CD4-positive, alpha-beta T cell treated with Interleukin-12 subunit alpha and Interleukin-12 subunit beta, for 1 hour (primary cell): ENCODE measurements around the gene ZP1.
"Not testable (repeated sequence)": the region's sequence is repeated elsewhere in the genome, so short reads cannot be mapped to it uniquely, and the experiment has no call there.

Experiments
- DNase-seq: peaks from one replicate; pipeline ENCODE4 v3.0.0-alpha.2; 2020

The ZP1 gene

DNA sequence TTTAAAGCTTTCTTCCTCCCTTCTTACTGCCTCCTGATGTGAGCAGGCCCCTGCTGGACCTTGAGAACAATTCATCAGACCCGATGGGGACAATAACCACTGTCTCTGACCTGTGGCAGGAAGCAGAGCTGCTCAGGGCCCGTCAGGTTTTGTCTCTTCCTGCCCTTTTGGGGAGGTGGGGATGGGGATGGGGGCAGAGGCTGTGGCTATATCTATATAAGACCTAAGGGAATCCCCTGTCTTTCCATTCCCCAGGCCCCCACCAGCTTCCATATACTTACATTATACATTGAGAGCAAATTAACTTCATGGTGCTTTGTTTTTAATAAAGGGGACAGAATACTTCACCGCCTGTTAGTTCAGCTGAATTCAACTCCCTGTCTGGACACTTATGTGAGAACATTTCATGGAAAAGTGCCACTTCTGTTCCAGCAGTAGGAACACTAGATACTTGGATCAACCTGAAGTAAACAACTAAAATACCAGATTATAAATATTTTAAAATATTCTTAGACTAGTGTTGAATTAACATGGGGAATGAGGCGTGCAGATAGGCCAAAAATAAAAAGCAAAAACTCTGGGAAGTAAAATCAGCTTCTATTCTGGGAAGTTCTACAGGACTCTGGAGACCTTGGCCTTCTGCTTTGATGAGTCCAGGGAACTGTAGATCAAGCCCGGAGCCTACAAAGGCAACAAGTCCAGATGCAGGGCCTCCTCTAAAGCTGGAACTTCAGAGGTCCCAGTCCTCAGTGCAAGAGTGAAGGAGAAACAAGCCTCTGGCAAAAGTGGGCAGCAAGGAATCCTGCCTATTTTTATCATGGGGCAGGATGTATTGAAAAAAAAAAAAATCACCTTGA, 11.1 kb downstream of the ZP1 start:
- DNase-seq: no peak

DNA sequence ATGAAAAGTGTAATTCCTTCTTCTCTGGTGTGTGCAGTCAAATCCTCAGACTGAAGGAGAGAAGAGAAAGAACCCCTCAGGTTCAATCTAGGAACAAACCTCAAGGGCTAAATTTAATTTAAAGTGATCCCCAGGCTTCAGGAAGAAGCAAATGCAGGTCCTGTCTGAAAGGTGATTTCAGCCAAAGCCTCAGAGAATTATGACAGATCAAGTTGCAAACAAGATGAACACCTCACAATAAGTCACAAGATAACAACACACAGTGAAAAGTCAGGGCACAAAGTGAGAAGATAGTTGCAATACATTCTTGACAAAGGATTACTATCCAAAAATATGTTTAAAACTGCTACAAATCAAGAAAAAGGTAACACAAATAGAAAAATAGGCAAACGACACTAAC, 11.8 kb downstream of the ZP1 start:
- no peak for DNase-seq

DNA sequence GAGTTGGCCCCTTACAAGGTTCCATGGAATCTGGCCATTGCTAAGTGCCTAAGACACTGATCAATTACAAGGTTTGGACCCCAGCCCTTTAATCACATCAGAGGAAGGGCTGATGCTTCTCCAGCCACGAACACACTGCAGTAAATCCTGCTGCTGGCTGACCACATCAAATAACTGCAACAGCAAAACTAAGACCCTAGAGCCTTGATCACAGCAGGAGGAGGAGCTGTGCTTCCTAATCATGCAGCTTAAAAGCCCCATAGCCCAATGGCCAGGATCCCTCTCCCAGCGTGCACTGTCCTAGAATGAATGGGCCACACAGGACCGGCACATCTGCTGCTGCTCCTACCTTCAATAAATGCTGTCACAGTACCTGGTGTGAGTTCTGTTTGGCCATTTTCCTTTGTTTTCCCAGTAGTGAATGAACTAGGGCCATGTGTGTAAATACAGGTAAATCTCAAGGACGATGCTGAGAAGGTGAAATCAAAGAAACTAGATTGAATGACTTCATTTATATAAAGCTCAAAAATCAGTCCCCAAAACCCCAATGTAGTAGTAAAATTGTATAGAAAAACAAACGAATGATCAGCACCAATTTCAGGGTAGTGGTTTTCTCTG, 12.7 kb downstream of the ZP1 start:
- no peak for DNase-seq

DNA sequence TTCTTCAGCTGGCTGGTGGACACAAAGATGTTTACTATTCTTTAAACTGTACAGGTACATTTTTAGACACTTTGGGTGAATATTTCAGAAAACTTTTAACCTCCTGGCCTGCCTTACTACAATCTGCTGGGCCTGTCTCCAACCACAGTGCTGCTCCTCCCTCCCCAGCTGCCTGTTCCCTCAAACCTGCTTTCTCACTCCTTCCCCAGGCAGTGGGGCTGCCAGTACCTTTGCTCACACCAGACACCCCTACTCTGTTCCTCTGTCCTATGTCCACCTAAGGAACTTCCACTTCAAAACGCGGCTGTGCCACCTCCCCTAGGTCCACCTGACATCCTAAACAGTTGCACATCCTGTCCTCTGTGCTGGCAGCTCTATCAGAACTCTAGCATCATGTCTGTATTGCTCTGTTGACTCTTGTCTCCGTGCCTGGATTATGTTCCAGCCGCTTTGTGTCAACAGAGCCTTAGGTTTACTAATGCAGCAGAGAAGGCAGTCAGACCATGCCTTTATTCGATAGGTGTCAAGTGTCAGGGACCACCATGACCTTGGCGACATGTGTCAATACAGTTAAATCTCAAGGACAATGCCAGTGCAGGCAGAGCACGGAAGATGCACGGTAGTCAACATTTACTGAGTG, 13.4 kb downstream of the ZP1 start:
- no peak for DNase-seq

DNA sequence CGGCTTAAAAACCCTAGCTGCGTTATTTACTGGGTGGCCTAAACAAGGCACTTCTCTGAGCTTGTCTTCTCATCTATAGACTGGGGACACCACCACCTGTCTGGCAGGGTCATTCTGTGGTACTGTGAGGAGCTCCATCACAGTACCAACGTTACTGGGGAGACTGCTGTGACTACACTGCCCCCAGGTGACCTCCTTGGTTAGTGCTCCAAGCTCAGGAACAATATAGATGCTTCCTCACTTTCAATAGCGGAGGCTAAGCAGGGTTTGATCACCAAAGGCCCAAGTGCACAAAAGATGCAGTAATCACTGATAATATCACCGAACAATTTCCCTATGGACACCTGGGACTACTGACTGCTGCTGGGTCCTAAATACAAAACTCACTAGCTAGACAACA, 20.2 kb downstream of the ZP1 start:
- DNase-seq: peak; percentile 45

DNA sequence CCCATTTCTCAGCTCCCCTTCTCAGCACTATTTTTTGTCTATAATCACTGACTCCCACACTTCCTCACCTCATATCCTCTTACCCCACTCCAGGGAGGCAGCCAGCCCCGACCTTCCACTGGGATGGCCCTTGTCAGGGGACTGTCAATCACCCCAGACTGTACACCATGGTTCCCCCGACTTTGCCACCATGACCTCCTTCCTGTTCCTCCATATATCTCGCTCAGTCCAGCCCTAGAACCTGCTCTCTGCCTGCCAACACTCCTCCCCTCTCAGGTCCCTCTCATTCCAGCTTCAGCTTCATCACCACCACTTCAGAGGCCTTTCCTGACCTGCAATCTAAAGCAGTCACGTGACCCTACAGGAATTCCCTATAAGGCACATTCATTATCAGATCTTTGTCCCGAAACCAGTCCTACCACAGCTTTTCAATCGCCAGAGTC, 22.5 kb downstream of the ZP1 start:
- DNase-seq: no peak

DNA sequence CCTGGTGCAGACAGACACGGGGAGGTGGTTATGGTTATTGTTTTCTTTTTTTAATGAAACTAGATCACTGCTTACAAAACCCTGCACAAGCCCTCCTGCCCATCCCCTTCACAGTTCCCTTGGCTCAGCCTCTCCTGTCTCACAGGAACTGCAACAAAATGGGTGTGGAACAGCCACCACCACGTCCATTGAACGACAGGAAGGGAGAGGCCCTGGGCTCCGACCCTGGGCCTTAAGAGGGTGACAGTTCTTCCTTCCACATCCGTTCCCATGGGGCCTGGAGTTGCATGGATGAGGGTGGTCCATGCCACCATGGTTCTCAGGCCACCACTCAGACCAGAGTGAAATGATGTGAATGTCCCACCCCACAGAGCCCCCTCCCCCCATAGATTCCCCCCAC, 23.4 kb downstream of the ZP1 start:
- no peak for DNase-seq

DNA sequence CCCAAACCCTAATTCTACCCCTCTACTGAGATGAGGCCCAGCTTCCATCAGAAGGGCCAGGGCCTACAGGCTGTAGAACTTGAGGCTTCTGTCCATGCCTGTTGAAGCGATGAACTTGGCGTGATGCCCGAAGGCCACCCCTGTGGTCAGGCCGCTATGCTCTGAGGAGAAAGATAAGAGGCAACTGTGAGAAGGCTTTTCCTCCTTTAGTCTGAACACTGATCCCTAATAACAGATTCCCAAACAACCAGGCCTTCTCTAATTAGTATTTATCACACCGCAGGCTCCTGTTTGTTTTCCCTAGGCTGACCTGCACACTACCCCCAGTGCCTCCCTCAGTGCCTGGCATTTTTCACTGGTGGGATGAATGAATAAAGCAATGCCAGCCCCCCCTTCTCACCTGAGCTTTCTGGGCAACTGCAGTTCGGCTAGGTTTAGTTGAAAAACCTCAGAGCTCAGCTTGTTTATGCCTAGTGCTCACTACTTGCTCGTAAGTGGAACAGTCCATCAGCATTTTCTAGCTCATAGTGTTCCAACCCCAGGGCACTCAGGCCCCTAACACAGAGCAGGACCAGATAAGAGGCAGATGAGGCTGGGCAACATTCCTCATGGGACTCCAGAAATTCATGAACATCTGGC, 23.9 kb downstream of the ZP1 start:
- no peak for DNase-seq

DNA sequence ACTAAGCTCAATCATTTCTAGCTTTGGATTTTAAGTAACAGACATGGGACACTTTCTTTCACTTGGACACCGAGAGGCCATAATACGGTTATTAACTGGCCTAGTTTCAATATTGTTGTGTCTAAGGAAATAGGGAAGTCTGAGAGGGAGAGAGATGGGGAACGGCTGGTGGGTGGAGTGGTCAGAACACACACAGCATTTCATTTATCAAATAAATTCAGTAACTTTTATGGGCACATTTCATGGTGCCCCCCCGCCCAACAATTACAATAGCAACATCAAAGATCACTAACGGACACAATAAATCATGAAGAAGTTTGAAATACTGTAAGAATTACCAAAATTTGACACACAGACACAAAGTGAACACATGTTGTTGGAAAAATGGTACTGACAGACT, 28.3 kb downstream of the ZP1 start:
- DNase-seq: no peak

DNA sequence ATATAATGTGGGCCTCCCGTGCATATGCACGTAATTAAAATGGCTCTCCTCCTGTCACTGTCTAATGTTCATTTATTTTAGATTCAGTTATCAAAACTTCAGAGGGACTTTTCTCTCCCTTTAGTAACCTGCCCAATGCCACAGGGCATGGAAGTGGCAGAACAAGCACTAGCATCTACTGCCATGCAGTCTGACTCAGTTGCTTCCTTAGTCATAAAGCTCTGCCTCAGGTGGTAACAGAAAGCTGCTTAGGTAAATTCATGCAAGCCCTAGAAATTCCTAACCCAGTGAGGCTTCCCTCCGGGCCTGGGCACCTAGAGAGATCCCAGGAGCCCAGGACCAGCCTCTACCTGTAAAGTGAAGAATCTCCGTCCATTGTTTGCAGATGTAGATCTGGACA, 30.2 kb downstream of the ZP1 start:
- no peak for DNase-seq

DNA sequence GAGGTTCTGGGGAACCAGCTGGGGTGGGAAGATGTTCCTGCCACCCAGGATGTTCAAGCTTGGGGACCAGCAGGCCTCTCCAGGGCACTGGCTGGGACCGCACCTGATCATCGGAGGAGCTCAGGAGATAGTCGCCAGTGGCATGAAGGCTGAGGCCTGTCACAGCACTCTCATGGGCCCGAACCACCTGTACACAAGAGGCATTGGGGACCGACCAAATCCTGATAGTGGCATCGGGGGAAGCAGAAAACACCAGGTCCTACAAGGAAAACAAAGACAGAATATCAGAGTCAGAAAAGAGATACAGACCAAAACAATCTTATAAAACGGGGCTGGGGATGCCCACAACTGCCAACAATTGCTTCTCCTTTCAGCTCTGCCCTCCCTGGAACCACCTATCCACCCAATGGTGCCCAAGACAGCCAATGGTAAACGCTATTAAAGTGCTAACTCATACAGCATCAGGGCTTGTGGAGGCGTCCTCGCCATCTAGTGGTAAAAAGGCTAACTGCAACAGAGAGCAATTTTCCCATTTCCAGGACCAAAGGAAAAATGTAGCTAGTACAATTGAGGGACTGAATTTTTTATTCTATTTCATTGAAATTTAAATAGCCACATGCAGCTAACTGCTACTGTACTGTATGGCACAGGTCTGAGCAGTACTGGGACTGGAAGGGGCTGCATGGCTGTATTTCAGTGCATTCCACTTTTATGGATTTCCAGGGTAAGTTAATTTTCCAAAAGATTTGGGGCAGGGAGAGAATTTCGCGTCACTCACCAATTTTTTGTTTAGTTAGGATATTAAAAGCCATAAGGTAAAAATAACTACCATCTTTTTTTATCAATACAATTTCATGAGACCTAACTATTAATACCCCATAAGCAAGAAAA, 31.9 kb downstream of the ZP1 start:
- DNase-seq: peak; percentile 60

DNA sequence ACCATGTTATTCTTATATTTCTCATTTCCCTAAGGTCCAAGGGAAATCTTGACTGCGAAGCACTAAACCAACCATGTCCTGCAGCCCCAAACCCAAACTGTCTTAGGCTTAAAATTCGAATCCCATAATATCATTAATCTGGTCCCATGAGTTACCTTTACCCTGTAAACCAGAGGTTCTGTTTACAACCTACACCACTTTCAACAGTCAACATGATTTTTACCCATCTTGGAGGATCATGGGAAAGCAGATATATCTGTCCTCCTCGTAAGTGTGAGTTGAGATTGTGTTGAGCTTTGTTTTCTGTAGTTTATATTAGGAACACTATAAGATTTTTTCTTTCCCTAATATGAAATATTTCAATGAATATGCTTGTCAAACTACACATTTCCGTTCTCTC, 32.6 kb downstream of the ZP1 start:
- no peak for DNase-seq

DNA sequence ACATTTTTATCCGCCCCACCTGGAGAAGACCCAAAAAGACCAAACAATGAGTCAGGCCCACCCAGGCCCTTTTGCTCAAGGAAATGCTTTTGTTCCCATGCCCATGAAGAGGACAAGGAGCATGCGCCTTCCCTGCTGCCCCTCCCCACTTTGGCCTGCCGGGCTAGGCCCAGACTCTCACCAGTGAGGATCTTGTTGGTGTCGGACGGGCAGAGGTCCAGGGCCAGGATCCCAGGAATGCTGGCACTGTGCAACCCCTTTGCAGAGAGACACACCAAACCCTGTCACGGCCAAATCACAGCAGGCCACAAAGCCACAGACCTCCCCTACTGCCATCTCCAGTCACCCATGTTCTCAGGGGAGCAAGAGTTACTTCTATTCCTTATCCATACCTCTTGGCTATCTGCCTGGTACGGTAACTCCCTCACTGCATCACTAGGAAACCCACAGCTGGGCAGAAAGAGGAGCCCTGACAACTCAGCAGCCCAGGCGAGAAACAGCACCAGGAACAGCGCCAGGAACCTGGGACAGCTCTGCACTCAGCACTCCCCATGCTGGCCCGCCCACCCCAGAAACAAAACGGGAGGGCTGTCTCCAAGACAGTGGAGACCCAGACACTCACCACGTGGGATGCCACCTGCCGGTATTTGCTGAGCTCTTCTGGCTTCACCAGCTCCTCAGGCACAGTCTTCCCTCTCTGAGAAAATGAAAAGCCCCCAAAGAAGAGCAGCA, 33.5 kb downstream of the ZP1 start:
- no peak for DNase-seq

DNA sequence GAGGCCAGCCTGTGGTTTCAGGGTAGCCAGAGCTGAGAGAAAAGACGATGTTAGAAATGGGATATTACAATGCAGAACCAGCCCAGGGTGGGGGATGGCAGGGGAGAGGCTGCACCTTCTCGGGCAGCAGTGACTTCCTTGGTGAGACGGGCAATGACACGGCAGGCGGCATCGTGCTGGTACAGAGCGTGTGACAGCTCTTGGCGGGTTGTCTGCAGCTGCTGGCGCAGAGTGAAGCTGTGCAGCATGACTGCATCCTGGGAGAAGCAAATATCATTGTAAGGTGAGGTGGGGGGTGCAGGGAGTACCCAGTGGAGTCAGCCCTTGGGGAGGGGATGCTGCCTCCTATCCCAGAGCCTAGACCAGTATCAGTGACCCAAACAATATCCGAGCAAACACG, 35.3 kb downstream of the ZP1 start:
- DNase-seq: no peak

DNA sequence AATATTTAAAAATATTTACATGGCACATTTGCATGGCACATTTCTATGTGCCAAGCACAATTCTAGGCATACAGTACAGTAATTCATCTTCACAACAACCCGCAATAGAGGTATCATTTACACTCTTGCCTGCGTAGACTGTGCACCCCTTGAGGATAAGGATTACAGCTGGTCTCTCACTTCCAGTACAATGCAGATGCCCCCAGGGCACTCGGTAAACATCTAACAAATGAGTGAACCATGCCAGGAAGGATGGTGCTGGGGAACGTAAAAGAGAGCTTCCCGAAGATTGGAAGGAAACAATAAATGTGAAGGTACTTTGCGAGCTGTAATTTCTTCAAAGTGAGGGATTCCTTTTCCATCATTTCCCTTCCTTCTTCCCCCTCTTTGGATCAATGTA, 37.7 kb downstream of the ZP1 start:
- no peak for DNase-seq

DNA sequence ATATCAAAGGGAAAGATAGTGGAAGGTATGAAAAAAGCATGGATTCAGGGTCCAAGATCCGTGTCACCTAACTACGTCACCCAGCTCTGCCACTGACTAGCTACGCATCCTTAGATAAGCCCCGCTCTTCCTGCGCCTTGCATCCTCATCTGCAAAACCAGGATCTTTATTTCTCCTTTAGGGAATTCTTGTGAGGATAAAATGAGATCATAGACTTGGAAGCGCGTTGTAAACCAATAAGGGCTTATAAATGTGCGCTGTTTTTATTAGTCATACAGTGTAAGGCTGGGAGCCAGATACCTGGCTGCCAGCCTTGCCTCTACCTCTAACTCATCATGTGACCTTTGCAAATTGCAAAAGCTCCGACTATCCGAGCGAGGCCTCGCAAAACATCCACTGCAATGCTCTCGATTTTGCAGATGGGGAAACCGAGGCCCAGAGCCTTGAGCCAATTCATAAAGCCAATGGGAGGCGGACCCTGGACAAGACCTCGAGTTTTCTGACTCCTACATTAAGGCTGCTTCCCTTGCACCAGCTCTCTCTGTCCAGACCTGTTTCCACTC, 38.3 kb downstream of the ZP1 start:
- peak; percentile 20 for DNase-seq

DNA sequence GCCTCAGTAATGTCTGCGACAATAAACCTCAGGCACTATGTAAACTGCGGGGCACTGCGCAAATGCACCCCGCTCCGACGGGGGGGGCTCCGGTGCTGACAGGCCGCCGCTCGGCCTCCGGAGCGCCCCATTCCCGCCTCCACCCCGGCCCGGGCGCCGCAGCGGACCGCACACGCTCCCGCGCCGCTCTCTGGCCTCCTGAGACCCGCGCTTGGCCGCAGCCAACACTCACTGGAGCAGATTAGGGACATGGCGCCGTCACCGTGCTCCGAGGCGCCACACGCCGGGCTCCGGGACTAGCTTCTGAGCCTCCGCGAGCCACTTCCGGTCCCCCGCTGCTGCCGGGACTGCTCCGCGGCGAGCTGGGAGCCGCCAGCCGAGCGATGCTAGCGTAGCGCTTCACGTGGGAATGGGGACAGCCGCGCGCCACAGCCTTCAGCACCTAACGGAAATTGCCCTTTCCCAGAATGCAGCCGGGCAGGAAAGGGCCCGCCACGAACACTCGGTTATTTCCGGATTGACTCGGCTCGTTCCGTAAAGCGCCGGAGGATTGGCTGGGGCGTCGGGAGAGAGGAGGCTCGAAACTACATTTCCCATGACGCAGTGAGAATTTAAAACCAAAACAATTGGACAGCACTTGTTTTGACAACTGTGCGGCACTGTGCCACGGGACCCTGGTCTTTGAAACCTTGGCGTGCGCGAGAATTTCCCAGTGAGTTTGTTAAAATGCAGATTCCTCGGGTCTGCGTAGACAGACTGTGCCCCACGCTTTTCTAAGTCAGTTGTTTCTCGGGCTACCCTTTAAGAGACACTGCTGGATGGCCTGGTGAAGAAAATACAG, 39.0 kb downstream of the ZP1 start, which contains the start of gene PRPF19:
PRPF19 (minus strand) TSS at position 454 of the 841 bp plus-strand sequence; CDS start at position 251, 203 bp downstream.
- DNase-seq: peak; percentile 99

DNA sequence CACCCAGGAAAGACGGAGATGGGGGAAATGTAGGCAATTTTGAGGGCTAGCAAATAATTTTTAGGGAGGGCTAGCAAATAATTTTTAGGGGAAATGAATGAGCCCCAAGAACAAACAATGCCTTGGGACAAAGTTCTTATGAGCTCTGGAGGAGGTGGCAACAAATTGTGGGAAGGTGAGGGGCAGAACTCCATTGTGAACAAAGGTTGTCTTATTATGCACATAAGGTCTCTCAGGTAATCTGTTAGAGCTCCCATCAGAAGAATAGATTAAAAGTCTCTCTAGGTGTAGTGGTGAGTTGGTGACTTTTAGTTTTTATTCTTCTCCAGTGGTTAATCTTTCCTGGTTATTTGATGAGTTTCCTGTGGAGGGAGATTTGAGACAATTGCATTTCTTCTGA, 41.5 kb downstream of the ZP1 start:
- no peak for DNase-seq

DNA sequence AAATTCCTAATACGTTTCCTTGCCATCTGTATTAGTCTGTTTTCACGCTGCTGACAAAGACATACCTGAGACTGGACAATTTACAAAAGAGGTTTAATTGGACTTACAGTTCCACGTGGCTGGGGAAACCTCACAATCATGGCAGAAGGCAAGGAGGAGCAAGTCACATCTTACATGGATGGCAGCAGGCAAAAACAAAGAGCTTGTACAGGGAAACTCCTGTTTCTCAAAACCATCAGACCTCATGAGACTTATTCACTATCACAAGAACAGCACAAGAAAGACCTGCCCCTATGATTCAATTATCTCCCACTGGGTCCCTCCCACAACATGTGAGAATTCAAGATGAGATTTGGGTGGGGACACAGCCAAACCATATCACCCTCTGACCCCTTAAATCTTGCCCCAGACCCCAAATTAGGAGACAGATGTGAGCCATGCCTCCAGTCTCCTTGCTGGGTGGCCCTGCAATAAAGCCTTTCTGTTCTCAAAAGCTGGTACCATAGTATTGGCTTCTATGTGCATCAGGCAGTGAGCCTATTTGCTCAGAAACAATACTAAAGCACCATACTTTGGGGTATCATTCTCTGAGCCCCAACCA, 42.4 kb downstream of the ZP1 start:
- DNase-seq: not testable (repeated sequence)

DNA sequence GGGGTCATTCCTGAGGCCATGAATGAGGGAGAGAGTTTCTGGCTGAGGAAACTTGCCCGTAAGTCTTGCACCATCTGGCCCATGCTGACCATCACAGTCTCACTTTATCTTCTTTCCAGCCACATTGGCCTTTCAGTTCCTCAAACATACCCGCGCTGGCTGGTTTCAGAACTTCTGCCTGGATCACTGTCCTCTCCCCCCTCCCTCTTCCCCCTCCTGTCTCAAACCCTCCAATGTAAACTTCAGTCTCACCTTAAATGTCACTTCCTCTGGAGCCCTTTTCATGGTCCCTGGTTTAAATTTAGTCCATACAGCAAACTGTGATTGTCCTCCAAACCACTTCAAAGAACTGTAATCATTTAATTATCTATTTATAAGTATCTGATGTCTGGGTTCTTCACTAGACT, 42.9 kb downstream of the ZP1 start:
- no peak for DNase-seq
